HepG2 (cell line): ENCODE measurements around the gene LRP1B. TPM values are rescaled to one million over a fixed set of nuclear protein-coding genes. Genes with fewer than 3 reads are reported as not detected.

ENCODE experiments used
- ATAC-seq: fragments of 200-7000 bp; cut with Tn5 transposase; 3 replicates; pipeline ENCODE4 v1.9.1; 2020; ENCODE audit warnings: mild to moderate bottlenecking, moderate library complexity
- BruUV-seq: library from RNA; stranded (reverse); fragments of 400-500 nt; replicated peaks from 2 replicates; lab custom pipeline; 2021; lab: Mats Ljungman, UMichigan
- CTCF ChIA-PET: fragments of 300-600 bp; formaldehyde crosslinking; extraction: SDS; loops from one replicate; lab custom pipeline; 2021; ENCODE audit warnings: low total read pairs, inconsistent platforms, low intra/inter-chr PET ratio; lab: Yijun Ruan, JAX
- POLR2A ChIA-PET: fragments of 350-600 bp; sonication (Branson Sonifier 250); formaldehyde crosslinking; loops from one replicate; lab custom pipeline; 2020; ENCODE audit warnings: antibody characterized with exemption, inconsistent platforms; lab: Yijun Ruan, JAX
- DNase-seq: peaks from one replicate; pipeline ENCODE4 v3.0.0-alpha.2; 2015; ENCODE audit warnings: low spot score
- FAIRE-seq: peaks from 3 replicates; lab custom pipeline; 2011; peaks lifted over from hg19 to GRCh38; lab: Jason Lieb, UNC
- H2AFZ ChIP-seq: one replicate; pipeline ENCODE4 v1.6.1; 2011; ENCODE audit warnings: low read length, inconsistent platforms
- H3K27ac ChIP-seq: fragments of 300-600 bp; 3 replicates; pipeline ENCODE4 v1.8.0; 2011; ENCODE audit warnings: mixed run types, mild to moderate bottlenecking, mixed read lengths, low read length, inconsistent platforms; ENCODE audit not compliant: insufficient read depth; ENCODE audit errors: extremely low read length
- H3K27me3 ChIP-seq, 2 experiments: fragments of 200-600 bp in 1 of 2; 2 replicates in 1 of 2; 3 replicates in 1 of 2; pipeline versions ENCODE4 v1.6.0 to v1.8.0; 2011; ENCODE audit warnings: low read length in 2 of 2, mild to moderate bottlenecking in 2 of 2, moderate library complexity in 2 of 2, inconsistent platforms in 1 of 2; ENCODE audit not compliant: insufficient read depth in 2 of 2, control insufficient read depth in 1 of 2
- H3K36me3 ChIP-seq, 2 experiments: fragments of 200-600 bp in 1 of 2; replicated peaks in 1 of 2; 2 replicates in 1 of 2; 3 replicates in 1 of 2; pipeline versions ENCODE4 v1.5.1 to v1.8.0; 2011; ENCODE audit warnings: low read length in 2 of 2, inconsistent platforms in 1 of 2; ENCODE audit not compliant: insufficient read depth in 2 of 2, control insufficient read depth in 1 of 2
- H3K4me1 ChIP-seq: 2 replicates; pipeline ENCODE4 v1.5.1; 2012; ENCODE audit warnings: low read length, inconsistent platforms; ENCODE audit not compliant: insufficient read depth
- H3K4me2 ChIP-seq: 2 replicates; pipeline ENCODE4 v1.6.0; 2011; ENCODE audit warnings: low read depth, low read length, inconsistent platforms
- H3K4me3 ChIP-seq, 3 experiments: fragments of 200-600 bp in 1 of 3; sonication (generic), shearing (Covaris generic) in 1 of 3; replicated peaks in 1 of 3; 2 replicates each; pipeline ENCODE4 v1.5.1; 2011 to 2016; ENCODE audit warnings: low read length in 3 of 3, inconsistent platforms in 2 of 3, low read depth in 2 of 3, mild to moderate bottlenecking in 2 of 3, control low read depth in 1 of 3, mixed read lengths in 1 of 3; ENCODE audit not compliant: insufficient read depth in 1 of 3
- H3K79me2 ChIP-seq: one replicate; pipeline ENCODE4 v1.6.1; 2011; ENCODE audit warnings: low read length, inconsistent platforms; ENCODE audit not compliant: insufficient read depth
- H3K9ac ChIP-seq: 2 replicates; pipeline ENCODE4 v1.6.0; 2011; ENCODE audit warnings: mild to moderate bottlenecking, low read depth, low read length, inconsistent platforms; ENCODE audit not compliant: insufficient read depth
- H3K9me3 ChIP-seq: 2 replicates; pipeline ENCODE4 v1.5.1; 2012; ENCODE audit warnings: mild to moderate bottlenecking, low read length
- H4K20me1 ChIP-seq: 2 replicates; pipeline ENCODE4 v1.6.0; 2011; ENCODE audit warnings: inconsistent platforms, mild to moderate bottlenecking, low read length, moderate library complexity; ENCODE audit not compliant: insufficient read depth
- CENPT ChIP-seq: sonication (generic); formaldehyde crosslinking; IDR thresholded peaks from 2 replicates; pipeline ENCODE4 v1.8.0; 2022; ENCODE audit warnings: low read depth, mild to moderate bottlenecking, moderate library complexity, missing genetic modification reagents
- PPARG ChIP-seq: conservative IDR thresholded peaks from 2 replicates; pipeline ENCODE4 v1.6.1; 2016; ENCODE audit warnings: missing biosample characterization, missing genetic modification reagents
- SALL1 ChIP-seq: sonication (generic); formaldehyde crosslinking; IDR thresholded peaks from 2 replicates; pipeline ENCODE4 v1.8.0; 2022; ENCODE audit warnings: mild to moderate bottlenecking, missing genetic modification reagents
- SRSF4 ChIP-seq: fragments of 200-400 bp; formaldehyde crosslinking; IDR thresholded peaks from one replicate; pipeline ENCODE4 v1.6.1; 2018; ENCODE audit warnings: mild to moderate bottlenecking, low read depth, low read length, moderate library complexity; ENCODE audit not compliant: poor library complexity, severe bottlenecking
- ZMYM3 ChIP-seq: sonication (generic); formaldehyde crosslinking; IDR thresholded peaks from 2 replicates; pipeline ENCODE4 v1.5.1; 2020; ENCODE audit warnings: mild to moderate bottlenecking, missing genetic modification reagents
- ZNF607 ChIP-seq: sonication (generic); formaldehyde crosslinking; IDR thresholded peaks from 2 replicates; pipeline ENCODE4 v1.5.1; 2020; ENCODE audit warnings: missing genetic modification reagents, mild to moderate bottlenecking, borderline replicate concordance
- ZNF639 ChIP-seq: conservative IDR thresholded peaks from 2 replicates; pipeline ENCODE4 v1.6.1; 2018; ENCODE audit warnings: missing genetic modification reagents
- WGBS: methylation state at CpG from one replicate; pipeline ENCODE4 v1.1.6; 2017; ENCODE audit warnings: low lambda C conversion rate; 5-methylcytosine and 5-hydroxymethylcytosine counted together
- in situ Hi-C: cut with HindIII; loops from 2 replicates; pipeline ENCODE4 v1.10.0; 2017; ENCODE audit warnings: low pct_unique_long_range_greater_than_20kb; ENCODE audit not compliant: extremely low pct_ligation_motif_present
- intact Hi-C: fragments of 100-400 bp; cut with micrococcal nuclease; formaldehyde crosslinking; loops from one replicate; pipeline ENCODE4 v1.10.0; 2022; ENCODE audit not compliant: unreplicated experiment
- polyA plus RNA-seq, 8 experiments: library from polyadenylated mRNA; depleted of rRNA in 3 of 8; stranded (reverse) in 7 of 8; unstranded in 1 of 8; fragments of >200 nt; fragmentation: Illumina TruSeq in 4 of 8; extraction: Trizol in 4 of 8; gene quantifications; 2 replicates each; pipeline versions ENCODE4 v1.2.1 to v1.2.3, GENCODE V29; 2011 to 2016; ENCODE audit warnings: low read depth in 4 of 8, missing spikeins in 1 of 8, mixed read lengths in 1 of 8; ENCODE audit not compliant: insufficient read depth in 1 of 8
- total RNA-seq, 5 experiments: library from RNA; depleted of rRNA; stranded (reverse); fragments of >200 nt; fragmentation: Illumina TruSeq; extraction: Trizol; gene quantifications; 2 replicates each; pipeline ENCODE4 v1.2.3, GENCODE V29; 2016; ENCODE audit warnings: low read depth in 1 of 5
- TF ChIP-seq, protein P1 (sequence below): sonication (generic); formaldehyde crosslinking; IDR thresholded peaks from 2 replicates; pipeline ENCODE4 v1.4.0; 2020; ENCODE audit warnings: missing genetic modification reagents, borderline replicate concordance

The LRP1B gene
- total and polyA plus RNA-seq, 2 of the 13 experiments (the other 11 are each of a cell fraction or from before 2014, with no cell fraction given), result 0.04 TPM; not detected in 1

- TF ChIP-seq, protein P1, sequence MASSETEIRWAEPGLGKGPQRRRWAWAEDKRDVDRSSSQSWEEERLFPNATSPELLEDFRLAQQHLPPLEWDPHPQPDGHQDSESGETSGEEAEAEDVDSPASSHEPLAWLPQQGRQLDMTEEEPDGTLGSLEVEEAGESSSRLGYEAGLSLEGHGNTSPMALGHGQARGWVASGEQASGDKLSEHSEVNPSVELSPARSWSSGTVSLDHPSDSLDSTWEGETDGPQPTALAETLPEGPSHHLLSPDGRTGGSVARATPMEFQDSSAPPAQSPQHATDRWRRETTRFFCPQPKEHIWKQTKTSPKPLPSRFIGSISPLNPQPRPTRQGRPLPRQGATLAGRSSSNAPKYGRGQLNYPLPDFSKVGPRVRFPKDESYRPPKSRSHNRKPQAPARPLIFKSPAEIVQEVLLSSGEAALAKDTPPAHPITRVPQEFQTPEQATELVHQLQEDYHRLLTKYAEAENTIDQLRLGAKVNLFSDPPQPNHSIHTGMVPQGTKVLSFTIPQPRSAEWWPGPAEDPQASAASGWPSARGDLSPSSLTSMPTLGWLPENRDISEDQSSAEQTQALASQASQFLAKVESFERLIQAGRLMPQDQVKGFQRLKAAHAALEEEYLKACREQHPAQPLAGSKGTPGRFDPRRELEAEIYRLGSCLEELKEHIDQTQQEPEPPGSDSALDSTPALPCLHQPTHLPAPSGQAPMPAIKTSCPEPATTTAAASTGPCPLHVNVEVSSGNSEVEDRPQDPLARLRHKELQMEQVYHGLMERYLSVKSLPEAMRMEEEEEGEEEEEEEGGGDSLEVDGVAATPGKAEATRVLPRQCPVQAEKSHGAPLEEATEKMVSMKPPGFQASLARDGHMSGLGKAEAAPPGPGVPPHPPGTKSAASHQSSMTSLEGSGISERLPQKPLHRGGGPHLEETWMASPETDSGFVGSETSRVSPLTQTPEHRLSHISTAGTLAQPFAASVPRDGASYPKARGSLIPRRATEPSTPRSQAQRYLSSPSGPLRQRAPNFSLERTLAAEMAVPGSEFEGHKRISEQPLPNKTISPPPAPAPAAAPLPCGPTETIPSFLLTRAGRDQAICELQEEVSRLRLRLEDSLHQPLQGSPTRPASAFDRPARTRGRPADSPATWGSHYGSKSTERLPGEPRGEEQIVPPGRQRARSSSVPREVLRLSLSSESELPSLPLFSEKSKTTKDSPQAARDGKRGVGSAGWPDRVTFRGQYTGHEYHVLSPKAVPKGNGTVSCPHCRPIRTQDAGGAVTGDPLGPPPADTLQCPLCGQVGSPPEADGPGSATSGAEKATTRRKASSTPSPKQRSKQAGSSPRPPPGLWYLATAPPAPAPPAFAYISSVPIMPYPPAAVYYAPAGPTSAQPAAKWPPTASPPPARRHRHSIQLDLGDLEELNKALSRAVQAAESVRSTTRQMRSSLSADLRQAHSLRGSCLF (CRISPR knock-in tag), result no peak
- no peak for TF ChIP-seq SRSF4
These were observed 672.5 kb downstream of the LRP1B start (continued) for GRCh38 chr2:141458351-141458750.

DNA sequence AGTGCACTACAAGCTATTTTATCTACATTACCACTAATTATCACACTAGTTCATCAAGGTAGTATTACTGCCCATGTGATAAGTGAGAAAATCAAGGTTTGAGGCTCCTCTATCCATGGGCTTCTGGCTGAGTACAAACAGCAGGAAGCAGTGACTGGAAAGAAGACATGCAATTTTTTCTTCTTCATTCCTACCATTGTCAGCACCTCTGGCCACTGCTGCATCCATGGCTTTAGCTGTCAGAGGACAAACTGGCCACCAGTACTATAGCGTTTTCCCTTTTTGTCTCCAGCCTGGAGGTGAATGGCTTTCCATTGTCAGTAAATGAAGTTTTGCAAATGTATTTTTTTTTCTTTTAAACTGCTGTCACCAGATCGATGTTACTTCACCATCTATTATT is 674.9 kb downstream of the LRP1B start:
- H3K79me2 ChIP-seq, result no peaks in the 10 kb centered on the region
- no peak overlapping the region for H3K9ac ChIP-seq
- 2% methylated on average over 2 of the region's 2 CpGs for WGBS
- in situ Hi-C loops, result no loop called here
- H3K27me3 ChIP-seq, result no peaks in the 10 kb centered on the region; a peak in 1 of 5 replicates
- ChIA-PET CTCF (no interaction called here), POLR2A (no interaction called here)
- TF ChIP-seq ZNF607 (CRISPR knock-in tag) (no peak), ZMYM3 (CRISPR knock-in tag) (no peak), SALL1 (CRISPR knock-in tag) (no peak), CENPT (CRISPR knock-in tag) (no peak), ZNF639 (CRISPR knock-in tag) (no peak), PPARG (CRISPR knock-in tag) (no peak)
- H3K36me3 ChIP-seq, result no peaks in the 10 kb centered on the region
- H3K9me3 ChIP-seq, result no peaks in the 10 kb centered on the region
- FAIRE-seq (no peak), ATAC-seq (no peak), DNase-seq (no peak)
- H3K4me2 ChIP-seq, result no peak overlapping the region
- H3K4me3 ChIP-seq, result no peak overlapping the region
- H3K27ac ChIP-seq, result no peak overlapping the region
- no peaks in the 10 kb centered on the region for H3K4me1 ChIP-seq
- H2AFZ ChIP-seq, result no peak overlapping the region
- BruUV-seq, result no TSS peak
- H4K20me1 ChIP-seq, result no peaks in the 10 kb centered on the region
- intact Hi-C loops, result no loop called here
